Measurements from ENCODE around the gene AGAP4. TPM values are rescaled to one million over a fixed set of nuclear protein-coding genes. Genes with fewer than 3 reads are reported as not detected.
"Not testable (repeated sequence)": the region's sequence is repeated elsewhere in the genome, so short reads cannot be mapped to it uniquely, and the experiment has no call there.

AGAP4 gene
- 8.4 TPM for polyA plus RNA-seq (2013, experiment 1 of 2)
- polyA plus RNA-seq (2013, experiment 2 of 2), result 7.4 TPM

DNA sequence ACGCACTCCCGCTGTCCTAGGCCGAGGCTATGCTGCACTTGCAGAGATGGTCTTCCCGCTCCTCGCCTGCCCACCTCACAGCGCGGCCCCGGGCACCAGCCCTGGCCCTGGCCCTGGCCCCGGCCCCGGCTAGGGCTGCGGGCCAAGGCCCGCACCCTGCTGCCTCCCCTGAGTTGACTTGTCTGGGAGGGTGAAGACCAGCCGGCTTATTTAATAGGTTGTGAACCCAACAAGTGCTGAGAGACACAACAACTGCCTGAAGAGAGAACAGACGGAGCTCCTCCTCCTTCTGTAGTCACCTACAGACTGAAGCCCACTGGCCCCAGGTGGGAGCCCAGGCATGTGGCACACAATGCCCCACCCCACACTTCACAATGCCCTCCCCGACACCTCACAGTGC, at the start of gene AGAP4:
AGAP4 (minus strand) TSS at position 101 of the 400 bp plus-strand sequence. CDS start 153 bp downstream, outside the sequence.
- not testable (repeated sequence) for H3K56ac ChIP-seq (ENCODE audit: low read length); H3K23ac ChIP-seq (ENCODE audit: low read length); H4K8ac ChIP-seq (ENCODE audit: low read depth, low read length); H3K36me3 ChIP-seq (ENCODE audit: control insufficient read depth, insufficient read depth, low read length); DNase-seq; H3K9ac ChIP-seq (ENCODE audit: low read length); H3K4me1 ChIP-seq (ENCODE audit: control insufficient read depth, low read depth, low read length); H3K4ac ChIP-seq (ENCODE audit: low read depth, low read length); H2BK15ac ChIP-seq (replicated peaks; ENCODE audit: low read depth); H3K4me2 ChIP-seq (ENCODE audit: low read length); H3K79me2 ChIP-seq (ENCODE audit: control insufficient read depth, insufficient read depth, low read length); H3K18ac ChIP-seq (ENCODE audit: low read length); H2AK5ac ChIP-seq (ENCODE audit: low read length); H3K27ac ChIP-seq (ENCODE audit: low read depth, low read length); H2BK5ac ChIP-seq (ENCODE audit: low read length); H3K79me1 ChIP-seq (ENCODE audit: low read length); H4K5ac ChIP-seq (ENCODE audit: low read length); H3K4me3 ChIP-seq (ENCODE audit: low read length); H3K27me3 ChIP-seq (ENCODE audit: insufficient read depth, low read length, poor library complexity); H2BK120ac ChIP-seq (ENCODE audit: low read depth, low read length)
- WGBS (ENCODE audit: extremely low coverage, insufficient coverage, low lambda C conversion rate), result no CpG with 5 or more reads among the region's 15 CpGs

DNA sequence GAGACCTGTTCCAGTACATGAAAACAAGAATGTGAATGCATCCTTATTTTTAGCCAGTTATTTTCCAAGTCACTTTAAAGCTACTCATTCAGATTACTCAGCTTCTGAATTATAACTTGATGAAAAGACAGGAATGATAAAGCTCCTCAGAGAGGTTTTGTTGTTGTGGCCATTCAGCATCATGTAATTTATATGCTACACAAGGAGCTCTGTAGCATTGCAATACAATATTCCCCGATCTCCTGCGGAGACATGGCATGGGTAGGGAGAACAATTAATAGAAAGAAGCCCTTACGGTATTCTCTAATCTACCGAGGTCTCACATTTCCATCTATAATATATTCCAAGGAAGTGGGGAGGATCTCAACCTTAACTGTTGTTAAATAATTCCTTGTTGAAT, 43.4 kb upstream of the AGAP4 start:
- H3K18ac ChIP-seq (ENCODE audit: low read length); H4K8ac ChIP-seq (ENCODE audit: low read depth, low read length); H3K79me1 ChIP-seq (ENCODE audit: low read length); H2AK5ac ChIP-seq (ENCODE audit: low read length); H3K79me2 ChIP-seq (ENCODE audit: control insufficient read depth, insufficient read depth, low read length); H3K4me2 ChIP-seq (ENCODE audit: low read length); H3K23ac ChIP-seq (ENCODE audit: low read length); H3K9ac ChIP-seq (ENCODE audit: low read length); H3K56ac ChIP-seq (ENCODE audit: low read length); H2BK5ac ChIP-seq (ENCODE audit: low read length); H3K27ac ChIP-seq (ENCODE audit: low read depth, low read length); H3K4me3 ChIP-seq (ENCODE audit: low read length); H4K5ac ChIP-seq (ENCODE audit: low read length); H3K36me3 ChIP-seq (ENCODE audit: control insufficient read depth, insufficient read depth, low read length); H2BK15ac ChIP-seq (replicated peaks; ENCODE audit: low read depth); H3K4ac ChIP-seq (ENCODE audit: low read depth, low read length); H2BK120ac ChIP-seq (ENCODE audit: low read depth, low read length); DNase-seq; H3K4me1 ChIP-seq (ENCODE audit: control insufficient read depth, low read depth, low read length); H3K27me3 ChIP-seq (ENCODE audit: insufficient read depth, low read length, poor library complexity): not testable (repeated sequence)
- no CpG with 5 or more reads among the region's 4 CpGs for WGBS (ENCODE audit: extremely low coverage, insufficient coverage, low lambda C conversion rate)

DNA sequence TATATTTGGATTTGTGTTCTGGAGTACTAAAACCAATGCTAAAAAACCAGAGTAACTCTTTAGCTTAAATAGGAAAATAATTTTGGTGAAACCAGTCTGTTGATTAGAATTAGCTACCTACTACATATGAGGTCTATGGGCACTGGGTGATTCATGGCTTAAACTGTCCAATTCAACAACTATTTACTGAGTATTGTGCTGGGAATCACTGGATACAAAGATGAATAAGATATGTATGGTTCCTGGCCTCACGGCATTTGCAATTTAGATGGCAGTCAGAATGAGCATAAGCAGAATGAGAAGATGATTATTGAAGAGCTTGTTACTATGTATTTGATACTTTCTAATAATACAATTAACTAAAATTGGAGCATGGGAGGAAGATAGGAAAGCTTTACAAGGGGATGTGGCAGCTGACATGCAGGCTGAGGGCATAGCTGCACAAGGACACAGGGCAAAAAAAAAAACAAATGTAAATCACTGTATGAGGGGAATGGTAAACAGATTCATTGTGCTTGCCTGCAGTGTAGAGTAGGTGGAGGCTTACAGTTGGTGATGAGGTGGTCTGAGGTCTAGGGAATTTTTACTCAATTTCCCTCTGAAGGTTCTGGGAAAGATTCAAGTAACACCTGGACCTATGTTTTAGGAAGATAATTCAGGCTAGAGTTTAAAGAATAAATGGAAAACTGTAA, 42.4 kb upstream of the AGAP4 start:
- not testable (repeated sequence) for H3K27me3 ChIP-seq (ENCODE audit: insufficient read depth, low read length, poor library complexity); H4K5ac ChIP-seq (ENCODE audit: low read length); DNase-seq; H3K4me3 ChIP-seq (ENCODE audit: low read length); H3K36me3 ChIP-seq (ENCODE audit: control insufficient read depth, insufficient read depth, low read length); H3K27ac ChIP-seq (ENCODE audit: low read depth, low read length); H3K9ac ChIP-seq (ENCODE audit: low read length); H3K79me2 ChIP-seq (ENCODE audit: control insufficient read depth, insufficient read depth, low read length); H2BK120ac ChIP-seq (ENCODE audit: low read depth, low read length); H3K4ac ChIP-seq (ENCODE audit: low read depth, low read length); H3K79me1 ChIP-seq (ENCODE audit: low read length); H2BK5ac ChIP-seq (ENCODE audit: low read length); H3K18ac ChIP-seq (ENCODE audit: low read length); H4K8ac ChIP-seq (ENCODE audit: low read depth, low read length); H3K56ac ChIP-seq (ENCODE audit: low read length); H3K23ac ChIP-seq (ENCODE audit: low read length); H2AK5ac ChIP-seq (ENCODE audit: low read length); H2BK15ac ChIP-seq (replicated peaks; ENCODE audit: low read depth); H3K4me1 ChIP-seq (ENCODE audit: control insufficient read depth, low read depth, low read length); H3K4me2 ChIP-seq (ENCODE audit: low read length)
- no CpG with 5 or more reads among the region's 1 CpG for WGBS (ENCODE audit: extremely low coverage, insufficient coverage, low lambda C conversion rate)

DNA sequence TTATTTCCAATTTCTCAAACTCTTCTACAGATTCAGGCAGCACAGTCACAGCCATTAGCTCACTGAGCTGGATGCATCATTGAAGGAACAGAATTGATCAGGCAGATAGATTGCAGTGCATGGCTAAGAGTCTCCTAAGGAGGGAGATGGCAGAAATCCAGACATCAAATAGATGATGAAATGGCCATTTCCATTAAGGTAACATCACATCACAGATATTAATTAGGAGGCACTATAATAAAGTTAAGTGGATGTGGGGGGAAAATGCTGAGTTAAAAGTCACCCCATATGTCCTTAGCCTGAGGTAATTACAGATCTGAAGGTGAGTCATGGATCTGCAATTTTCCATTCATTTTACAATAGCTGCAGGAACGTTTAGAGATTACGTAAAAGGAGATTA, 35.6 kb upstream of the AGAP4 start:
- H3K4ac ChIP-seq (ENCODE audit: low read depth, low read length); H4K8ac ChIP-seq (ENCODE audit: low read depth, low read length); DNase-seq; H3K9ac ChIP-seq (ENCODE audit: low read length); H2BK15ac ChIP-seq (replicated peaks; ENCODE audit: low read depth); H3K23ac ChIP-seq (ENCODE audit: low read length); H2AK5ac ChIP-seq (ENCODE audit: low read length); H4K5ac ChIP-seq (ENCODE audit: low read length); H3K27me3 ChIP-seq (ENCODE audit: insufficient read depth, low read length, poor library complexity); H3K4me3 ChIP-seq (ENCODE audit: low read length); H2BK120ac ChIP-seq (ENCODE audit: low read depth, low read length); H3K36me3 ChIP-seq (ENCODE audit: control insufficient read depth, insufficient read depth, low read length); H3K4me1 ChIP-seq (ENCODE audit: control insufficient read depth, low read depth, low read length); H3K79me1 ChIP-seq (ENCODE audit: low read length); H3K56ac ChIP-seq (ENCODE audit: low read length); H2BK5ac ChIP-seq (ENCODE audit: low read length); H3K79me2 ChIP-seq (ENCODE audit: control insufficient read depth, insufficient read depth, low read length); H3K18ac ChIP-seq (ENCODE audit: low read length); H3K27ac ChIP-seq (ENCODE audit: low read depth, low read length); H3K4me2 ChIP-seq (ENCODE audit: low read length): not testable (repeated sequence)
- WGBS (ENCODE audit: extremely low coverage, insufficient coverage, low lambda C conversion rate), result no CpG with 5 or more reads among the region's 2 CpGs

DNA sequence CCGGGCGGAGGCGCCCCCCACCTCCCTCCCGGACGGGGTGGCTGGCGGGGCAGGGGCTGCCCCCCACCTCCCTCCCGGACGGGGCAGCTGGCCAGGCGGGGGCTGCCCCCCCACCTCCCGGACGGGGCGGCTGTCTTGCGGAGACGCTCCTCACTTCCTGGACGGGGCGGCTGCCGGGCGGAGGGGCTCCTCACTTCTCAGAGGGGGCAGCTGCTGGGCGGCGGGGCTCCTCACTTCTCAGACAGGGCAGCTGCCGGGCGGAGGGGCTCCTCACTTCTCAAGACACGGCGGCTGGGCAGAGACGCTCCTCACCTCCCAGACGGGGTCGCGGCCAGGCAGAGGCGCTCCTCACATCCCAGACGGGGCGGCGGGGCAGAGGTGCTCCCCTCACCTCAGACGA, 18.1 kb upstream of the AGAP4 start:
- H3K27ac ChIP-seq (ENCODE audit: low read depth, low read length); H3K18ac ChIP-seq (ENCODE audit: low read length); H3K36me3 ChIP-seq (ENCODE audit: control insufficient read depth, insufficient read depth, low read length); H3K9ac ChIP-seq (ENCODE audit: low read length); H2BK5ac ChIP-seq (ENCODE audit: low read length); H3K23ac ChIP-seq (ENCODE audit: low read length); H3K79me2 ChIP-seq (ENCODE audit: control insufficient read depth, insufficient read depth, low read length); H3K79me1 ChIP-seq (ENCODE audit: low read length); H3K4me1 ChIP-seq (ENCODE audit: control insufficient read depth, low read depth, low read length); H3K56ac ChIP-seq (ENCODE audit: low read length); H2BK120ac ChIP-seq (ENCODE audit: low read depth, low read length); H3K27me3 ChIP-seq (ENCODE audit: insufficient read depth, low read length, poor library complexity); H4K8ac ChIP-seq (ENCODE audit: low read depth, low read length); H3K4me2 ChIP-seq (ENCODE audit: low read length); H3K4ac ChIP-seq (ENCODE audit: low read depth, low read length); H2BK15ac ChIP-seq (replicated peaks; ENCODE audit: low read depth); H3K4me3 ChIP-seq (ENCODE audit: low read length); DNase-seq; H2AK5ac ChIP-seq (ENCODE audit: low read length); H4K5ac ChIP-seq (ENCODE audit: low read length): not testable (repeated sequence)
- no CpG with 5 or more reads among the region's 33 CpGs for WGBS (ENCODE audit: extremely low coverage, insufficient coverage, low lambda C conversion rate)

GRCh38 chr10:45864264-45864663, 17.0 kb upstream of the AGAP4 start:
- H3K23ac ChIP-seq (ENCODE audit: low read length); H3K4me3 ChIP-seq (ENCODE audit: low read length); H2BK120ac ChIP-seq (ENCODE audit: low read depth, low read length); H4K8ac ChIP-seq (ENCODE audit: low read depth, low read length); H3K9ac ChIP-seq (ENCODE audit: low read length); H3K4me2 ChIP-seq (ENCODE audit: low read length); DNase-seq; H2AK5ac ChIP-seq (ENCODE audit: low read length); H3K27me3 ChIP-seq (ENCODE audit: insufficient read depth, low read length, poor library complexity); H3K79me2 ChIP-seq (ENCODE audit: control insufficient read depth, insufficient read depth, low read length); H2BK5ac ChIP-seq (ENCODE audit: low read length); H4K5ac ChIP-seq (ENCODE audit: low read length); H3K36me3 ChIP-seq (ENCODE audit: control insufficient read depth, insufficient read depth, low read length); H3K56ac ChIP-seq (ENCODE audit: low read length); H3K79me1 ChIP-seq (ENCODE audit: low read length); H3K4me1 ChIP-seq (ENCODE audit: control insufficient read depth, low read depth, low read length); H3K18ac ChIP-seq (ENCODE audit: low read length); H2BK15ac ChIP-seq (replicated peaks; ENCODE audit: low read depth); H3K27ac ChIP-seq (ENCODE audit: low read depth, low read length); H3K4ac ChIP-seq (ENCODE audit: low read depth, low read length): not testable (repeated sequence)
- no CpG with 5 or more reads among the region's 3 CpGs for WGBS (ENCODE audit: extremely low coverage, insufficient coverage, low lambda C conversion rate)

Measured in mesendoderm (in vitro differentiated cells).